GM13976 (cell line): ENCODE measurements around the gene IGF2BP2.
"Not testable (repeated sequence)": the region's sequence is repeated elsewhere in the genome, so short reads cannot be mapped to it uniquely, and the experiment has no call there.

Experiments
- DNase-seq: peaks from one replicate; pipeline ENCODE4 v3.0.0; 2012; ENCODE audit warnings: low spot score
- in situ Hi-C: fragments of 300-500 bp; cut with MboI; formaldehyde crosslinking; loops from one replicate; pipeline ENCODE4 v1.12.0; 2022; ENCODE audit warnings: low sequenced_read_pairs, mixed read lengths, inconsistent platforms; ENCODE audit not compliant: unreplicated experiment
- TF ChIP-seq, protein P1 (sequence below): IDR thresholded peaks from 2 replicates; pipeline ENCODE4 v1.5.1; 2012; ENCODE audit warnings: borderline replicate concordance, mild to moderate bottlenecking; ENCODE audit not compliant: insufficient read depth; ENCODE audit errors: extremely low read depth, missing control alignments, control extremely low read depth

The IGF2BP2 gene

DNA sequence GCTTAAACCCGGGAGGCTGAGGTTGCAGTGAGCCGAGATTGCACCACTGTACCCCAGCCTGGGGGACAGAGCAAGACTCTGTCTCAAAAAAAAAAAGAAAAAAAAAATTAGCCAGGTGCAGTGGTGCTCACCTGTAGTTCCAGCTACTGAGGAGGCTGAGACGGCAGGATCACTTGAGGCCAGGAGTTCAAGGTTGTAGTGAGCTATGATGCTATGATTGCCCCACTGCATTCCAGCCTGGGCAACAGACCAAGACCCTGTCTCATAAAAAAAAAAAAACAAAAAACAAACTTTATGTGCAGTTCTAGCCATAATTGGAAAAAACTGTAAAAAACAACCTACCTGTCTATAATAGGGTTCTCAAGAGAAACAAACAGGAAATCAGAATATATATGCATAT lies 39.9 kb upstream of the IGF2BP2 start:
- in situ Hi-C loops, result no loop called here

DNA sequence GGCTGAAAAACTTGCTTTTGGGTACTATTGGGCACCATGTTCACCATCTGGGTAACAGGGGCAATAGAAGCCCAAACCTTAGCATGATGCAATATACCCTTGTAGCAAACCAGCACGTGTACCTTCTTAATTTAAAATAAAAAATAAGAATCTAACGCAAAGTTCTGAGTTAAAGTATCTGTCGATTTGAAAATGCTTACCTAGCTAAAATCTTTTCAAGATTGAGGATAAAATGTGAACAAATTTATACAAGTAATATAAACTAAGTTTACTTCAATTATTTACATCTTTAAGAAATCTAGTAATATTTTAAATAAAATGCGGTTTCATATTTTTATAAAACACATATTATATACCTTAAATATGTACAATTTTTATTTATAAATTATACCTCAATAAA lies 38.1 kb upstream of the IGF2BP2 start:
- in situ Hi-C loops, result no loop called here
- no peak for DNase-seq
- TF ChIP-seq, protein P1, sequence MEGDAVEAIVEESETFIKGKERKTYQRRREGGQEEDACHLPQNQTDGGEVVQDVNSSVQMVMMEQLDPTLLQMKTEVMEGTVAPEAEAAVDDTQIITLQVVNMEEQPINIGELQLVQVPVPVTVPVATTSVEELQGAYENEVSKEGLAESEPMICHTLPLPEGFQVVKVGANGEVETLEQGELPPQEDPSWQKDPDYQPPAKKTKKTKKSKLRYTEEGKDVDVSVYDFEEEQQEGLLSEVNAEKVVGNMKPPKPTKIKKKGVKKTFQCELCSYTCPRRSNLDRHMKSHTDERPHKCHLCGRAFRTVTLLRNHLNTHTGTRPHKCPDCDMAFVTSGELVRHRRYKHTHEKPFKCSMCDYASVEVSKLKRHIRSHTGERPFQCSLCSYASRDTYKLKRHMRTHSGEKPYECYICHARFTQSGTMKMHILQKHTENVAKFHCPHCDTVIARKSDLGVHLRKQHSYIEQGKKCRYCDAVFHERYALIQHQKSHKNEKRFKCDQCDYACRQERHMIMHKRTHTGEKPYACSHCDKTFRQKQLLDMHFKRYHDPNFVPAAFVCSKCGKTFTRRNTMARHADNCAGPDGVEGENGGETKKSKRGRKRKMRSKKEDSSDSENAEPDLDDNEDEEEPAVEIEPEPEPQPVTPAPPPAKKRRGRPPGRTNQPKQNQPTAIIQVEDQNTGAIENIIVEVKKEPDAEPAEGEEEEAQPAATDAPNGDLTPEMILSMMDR, result no peak

More for the DNA sequence above, 39.9 kb upstream of the IGF2BP2 start:
- no peak for DNase-seq
- TF ChIP-seq, protein P1, result no peak

DNA sequence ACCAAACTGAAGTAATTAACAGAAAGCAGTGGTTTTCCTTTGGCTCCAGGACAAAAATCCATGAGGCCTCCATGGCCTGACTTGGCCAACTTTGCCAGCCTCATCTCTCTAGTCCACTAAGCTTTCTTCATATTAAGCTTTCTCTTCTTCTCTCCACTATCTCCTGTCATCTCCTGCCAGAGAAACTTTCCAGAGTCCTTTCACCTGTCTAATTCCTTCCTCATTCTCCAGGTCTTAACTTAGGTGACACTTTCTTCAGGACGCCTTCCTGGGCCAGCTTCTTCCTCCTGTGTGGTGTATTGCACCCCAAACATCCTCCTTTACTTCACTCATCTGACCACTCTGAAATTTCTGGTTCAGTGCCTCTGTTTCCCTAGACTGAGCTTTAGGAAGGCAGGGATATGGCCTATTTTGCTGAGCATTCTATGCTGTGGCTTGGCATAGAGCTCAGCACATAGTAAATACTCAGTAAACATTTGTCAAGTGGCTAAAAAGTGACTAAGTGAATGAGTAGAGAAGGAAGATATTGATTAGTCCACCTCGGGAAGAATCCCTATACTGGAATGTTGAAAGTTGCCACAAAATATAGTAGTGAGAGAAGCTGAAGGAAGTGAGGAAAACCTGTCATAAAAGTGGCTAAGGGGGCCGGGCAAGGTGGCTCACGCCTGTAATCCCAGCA lies 34.6 kb upstream of the IGF2BP2 start:
- TF ChIP-seq, protein P1, result no peak
- no peak for DNase-seq
- in situ Hi-C loops, result no loop called here

DNA sequence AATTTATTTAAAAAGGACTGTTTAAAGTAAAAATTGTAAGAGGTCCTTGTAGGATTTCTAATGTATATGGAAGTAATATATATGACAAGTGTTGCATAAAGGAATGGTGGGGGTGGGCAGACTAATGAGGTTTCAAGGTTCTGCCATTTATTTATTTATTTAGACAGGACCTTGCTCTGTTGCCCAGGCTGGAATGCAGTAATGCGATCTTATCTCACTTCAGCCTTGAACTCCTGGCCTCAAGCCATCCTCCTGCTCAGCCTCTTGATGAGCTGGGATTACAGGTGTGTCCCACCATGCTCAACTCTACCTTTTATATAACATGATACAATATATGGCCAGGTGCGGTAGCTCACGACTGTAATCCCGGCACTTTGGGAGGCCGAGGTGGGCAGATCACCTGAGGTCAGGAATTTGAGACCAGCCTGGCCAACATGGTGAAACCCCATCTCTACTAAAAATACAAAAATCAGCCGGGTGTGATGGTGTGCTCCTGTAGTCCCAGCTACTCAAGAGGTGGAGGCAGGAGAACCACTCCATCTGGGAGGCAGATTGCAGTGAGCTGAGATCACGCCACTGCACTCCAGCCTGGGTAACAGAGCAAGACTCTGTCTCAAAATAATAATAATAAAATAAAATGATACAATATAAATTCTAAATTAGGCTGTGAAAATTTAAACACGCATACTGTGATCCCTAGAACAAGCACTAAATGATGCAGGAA lies 33.8 kb upstream of the IGF2BP2 start:
- DNase-seq, result no peak
- in situ Hi-C loops, result no loop called here
- TF ChIP-seq, protein P1, result no peak

DNA sequence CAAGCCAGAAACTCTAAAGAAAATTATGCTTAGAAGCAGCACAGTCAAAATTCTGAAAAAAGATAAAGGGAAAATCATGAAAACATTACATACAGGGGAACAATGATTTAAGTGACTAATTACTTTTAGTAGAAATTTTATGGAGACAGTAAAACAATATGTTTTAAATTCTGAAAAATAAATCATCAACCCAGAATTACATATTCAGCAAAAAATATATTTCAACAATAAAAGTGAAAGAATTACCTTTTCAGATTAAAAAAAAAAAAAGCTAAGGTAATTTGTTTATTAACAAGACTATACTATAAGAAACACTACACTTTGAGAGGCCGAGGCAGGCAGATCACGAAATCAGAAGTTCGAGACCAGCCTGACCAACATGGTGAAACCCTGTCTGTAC lies 32.4 kb upstream of the IGF2BP2 start:
- DNase-seq, result no peak
- TF ChIP-seq, protein P1, result no peak
- in situ Hi-C loops, result no loop called here

DNA sequence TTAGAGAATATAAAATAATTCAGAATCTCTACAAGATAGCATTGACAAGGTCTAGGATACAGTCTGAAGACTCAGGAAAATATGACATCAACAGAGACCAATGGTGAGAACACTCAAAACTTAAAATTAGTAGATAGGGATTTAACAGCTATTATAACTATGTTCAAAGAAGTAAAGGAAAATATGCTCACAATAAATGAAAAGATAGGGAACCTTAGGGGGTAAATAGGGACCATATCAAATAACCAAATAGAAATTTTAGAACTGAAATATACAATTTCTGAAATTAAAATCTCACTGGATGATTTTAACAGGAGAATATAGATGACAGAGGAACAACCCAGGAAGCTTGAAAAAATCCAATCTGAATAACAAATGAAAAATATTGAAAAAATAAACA lies 31.8 kb upstream of the IGF2BP2 start:
- in situ Hi-C loops, result no loop called here
- TF ChIP-seq, protein P1, result no peak
- no peak for DNase-seq

DNA sequence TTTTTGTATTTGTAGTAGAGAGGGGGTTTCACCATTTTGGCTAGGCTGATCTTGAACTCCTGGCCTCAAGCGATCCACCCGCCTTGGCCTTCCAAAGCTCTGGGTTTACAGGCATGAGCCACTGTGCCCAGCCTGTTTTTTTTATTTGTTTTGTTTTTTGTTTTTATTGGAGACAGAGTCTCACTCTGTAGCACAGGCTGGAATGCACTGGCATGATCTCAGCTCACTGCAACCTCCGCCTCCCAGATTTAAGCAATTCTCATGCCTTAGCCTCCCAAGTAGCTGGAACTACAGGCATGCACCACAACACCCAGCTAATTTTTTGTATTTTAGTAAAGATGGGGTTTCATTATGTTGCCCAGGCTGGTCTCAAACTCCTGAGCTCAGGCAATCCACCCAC lies 28.9 kb upstream of the IGF2BP2 start:
- in situ Hi-C loops, DNase-seq: not testable (repeated sequence)
